HG02938 (cell line): Measurements from ENCODE around the gene CDC45.
A peak's percentile ranks its signal among the peaks of the same experiment; 100 is the strongest.

Source experiments
- ATAC-seq: cut with Tn5 transposase; IDR thresholded peaks from one replicate; pipeline ENCODE4 v1.9.1; 2021; ENCODE audit warnings: mild to moderate bottlenecking, moderate library complexity; ENCODE audit not compliant: unreplicated experiment

The CDC45 gene

GRCh38 chr22:19447330-19448075, 32.2 kb upstream of the CDC45 start, which contains the start of gene C22orf39:
TSS of gene C22orf39 (minus strand) at chr22:19447711. CDS start at chr22:19447688, 23 bp downstream.
- peak; percentile 73 for ATAC-seq

GRCh38 chr22:19448076-19448607, 31.6 kb upstream of the CDC45 start:
- peak; percentile 44 for ATAC-seq

GRCh38 chr22:19448739-19449421, 30.8 kb upstream of the CDC45 start:
- ATAC-seq, result no peak

DNA sequence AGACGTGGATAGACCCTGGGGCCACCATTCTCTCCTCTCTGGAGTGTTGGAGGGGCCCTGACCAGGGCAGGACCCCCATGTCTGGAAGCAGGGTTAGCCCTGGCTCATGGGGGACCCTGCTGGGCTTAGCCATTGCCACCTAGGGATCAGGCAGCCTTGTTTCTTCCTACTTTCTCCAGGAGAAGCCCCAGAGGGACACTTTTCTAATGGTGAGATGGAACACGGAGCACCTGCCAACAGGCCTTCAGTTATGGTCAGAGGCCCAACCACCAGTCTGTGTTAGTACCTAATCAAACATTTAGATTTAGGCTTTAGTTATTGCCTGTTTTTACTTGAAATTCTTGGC, 30.3 kb upstream of the CDC45 start:
- no peak for ATAC-seq

- no peak for ATAC-seq
Observed at GRCh38 chr22:19450363-19451175, 29.2 kb upstream of the CDC45 start.

GRCh38 chr22:19451570-19451969, 28.1 kb upstream of the CDC45 start:
- ATAC-seq, result no peak

GRCh38 chr22:19453718-19454117, 26.0 kb upstream of the CDC45 start:
- ATAC-seq, result no peak

GRCh38 chr22:19454156-19454555, 25.6 kb upstream of the CDC45 start:
- no peak for ATAC-seq

DNA sequence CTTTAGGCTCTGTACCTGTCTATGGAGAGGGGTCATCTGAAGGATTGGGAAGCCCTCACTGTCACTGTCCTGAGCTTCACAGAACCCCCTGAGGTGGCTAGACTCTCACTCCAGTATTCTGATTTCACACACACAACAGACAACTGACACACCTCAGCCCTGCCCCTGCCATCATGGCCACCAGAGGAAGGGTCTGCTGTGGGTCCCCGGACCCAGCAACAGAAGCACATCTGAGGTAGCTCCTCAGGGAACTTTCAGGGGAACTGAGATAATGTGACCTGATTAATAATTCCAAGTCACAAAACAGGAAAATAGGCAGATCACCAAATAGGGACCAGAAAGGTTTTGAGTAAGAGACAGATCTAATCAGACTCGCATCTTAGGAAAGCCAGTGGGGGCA, 24.7 kb upstream of the CDC45 start:
- no peak for ATAC-seq

- no peak for ATAC-seq
Observed at GRCh38 chr22:19455585-19456370, 23.9 kb upstream of the CDC45 start.

GRCh38 chr22:19456541-19456940, 23.2 kb upstream of the CDC45 start:
- ATAC-seq, result no peak

DNA sequence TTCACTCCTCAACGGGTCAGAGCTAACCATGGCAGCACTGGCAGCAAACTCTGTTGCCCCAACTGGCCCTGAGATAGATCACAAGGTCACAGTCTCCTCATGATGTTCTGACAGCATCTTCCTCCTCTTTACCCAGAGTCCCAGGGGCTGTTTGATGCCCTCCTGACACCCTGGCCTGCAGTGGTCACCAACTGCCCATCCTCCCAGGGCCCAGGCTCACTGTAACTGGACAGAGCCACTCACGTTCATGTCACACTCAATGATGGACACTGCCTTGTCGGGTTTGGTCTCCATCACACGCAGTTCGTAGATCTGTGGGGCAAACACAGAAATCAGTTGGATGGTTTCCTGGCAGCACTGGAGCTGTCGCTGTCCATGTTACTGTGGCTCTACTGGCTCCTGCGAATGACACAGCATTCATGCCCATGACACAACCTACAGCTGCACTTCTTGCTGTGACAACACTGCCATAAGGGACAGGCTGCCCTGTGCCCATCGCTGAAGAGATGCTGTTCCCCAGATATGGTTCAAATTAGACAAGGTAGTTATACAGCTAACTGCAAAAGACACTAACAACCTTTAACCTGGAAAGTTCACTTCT, 21.8 kb upstream of the CDC45 start:
- no peak for ATAC-seq

DNA sequence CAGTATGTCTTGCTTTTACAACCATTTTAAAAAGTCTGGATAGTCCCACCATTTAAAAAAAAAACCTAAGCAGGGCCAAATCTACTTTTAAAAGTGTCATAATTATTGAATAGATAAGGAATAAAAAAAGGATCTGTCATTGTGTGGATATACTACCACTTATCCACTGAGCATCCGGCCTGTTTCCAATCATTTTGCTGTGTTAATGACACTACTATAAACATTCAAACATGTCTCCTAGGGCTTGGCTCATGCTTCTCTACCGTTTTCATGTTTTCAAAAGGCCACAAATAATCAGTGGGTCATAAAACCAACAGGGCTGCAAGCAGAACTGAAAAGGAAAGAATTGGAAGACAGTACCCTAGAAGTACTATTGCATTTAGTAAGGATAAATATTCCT, 19.7 kb upstream of the CDC45 start:
- ATAC-seq, result no peak

DNA sequence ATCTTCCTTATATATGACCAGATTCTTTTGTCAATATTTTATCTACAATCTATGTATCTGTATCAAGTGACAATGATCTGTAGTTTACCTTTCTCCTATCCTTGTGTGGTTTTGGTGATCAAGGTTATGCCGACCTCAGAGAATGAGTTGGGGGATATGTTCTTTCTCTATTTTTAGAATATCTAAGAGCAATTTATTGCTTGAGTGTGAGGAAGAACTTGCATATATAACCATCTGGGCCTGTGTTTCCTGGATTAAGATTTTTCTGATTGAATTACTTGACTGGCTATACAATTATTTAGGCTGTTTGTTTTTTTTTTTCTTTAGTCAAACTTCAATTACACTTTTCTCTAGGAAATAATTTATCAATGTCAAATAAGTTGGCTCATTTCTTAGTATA, 18.2 kb upstream of the CDC45 start:
- ATAC-seq, result no peak

GRCh38 chr22:19463008-19463407, 16.7 kb upstream of the CDC45 start:
- ATAC-seq, result no peak

GRCh38 chr22:19463491-19464469, 15.9 kb upstream of the CDC45 start:
- ATAC-seq, result no peak

GRCh38 chr22:19464546-19464945, 15.2 kb upstream of the CDC45 start:
- ATAC-seq, result no peak

GRCh38 chr22:19464975-19465374, 14.7 kb upstream of the CDC45 start:
- ATAC-seq, result no peak

DNA sequence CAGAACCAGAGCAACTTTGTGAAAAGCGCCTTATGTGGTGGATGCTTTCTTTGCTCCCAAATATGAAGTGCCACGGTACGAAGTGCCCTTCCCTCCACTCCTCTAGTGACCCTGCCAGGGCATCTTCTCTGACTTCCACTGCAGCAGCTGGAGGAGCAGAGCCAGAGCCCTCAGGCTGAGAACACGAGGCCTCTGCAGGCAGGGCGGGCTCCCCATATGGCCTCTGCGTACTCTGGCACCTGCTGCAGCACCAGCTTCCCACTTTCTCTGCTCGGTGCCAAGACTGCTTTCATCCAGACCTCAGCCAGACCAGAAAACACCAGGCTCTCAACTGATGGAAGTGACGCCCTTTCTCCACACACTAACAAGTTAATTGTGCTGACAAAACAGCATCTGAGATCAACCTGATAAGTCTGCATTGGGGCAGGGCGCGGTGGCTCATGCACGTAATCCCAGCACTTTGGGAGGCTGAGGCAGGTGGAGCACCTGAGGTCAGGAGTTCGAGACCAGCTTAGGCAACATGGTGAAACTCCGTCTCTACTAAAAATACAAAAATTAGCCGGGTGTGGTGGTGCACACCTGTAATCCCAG, 13.5 kb upstream of the CDC45 start:
- no peak for ATAC-seq
